ENCODE results near the gene LMF1.

DNA sequence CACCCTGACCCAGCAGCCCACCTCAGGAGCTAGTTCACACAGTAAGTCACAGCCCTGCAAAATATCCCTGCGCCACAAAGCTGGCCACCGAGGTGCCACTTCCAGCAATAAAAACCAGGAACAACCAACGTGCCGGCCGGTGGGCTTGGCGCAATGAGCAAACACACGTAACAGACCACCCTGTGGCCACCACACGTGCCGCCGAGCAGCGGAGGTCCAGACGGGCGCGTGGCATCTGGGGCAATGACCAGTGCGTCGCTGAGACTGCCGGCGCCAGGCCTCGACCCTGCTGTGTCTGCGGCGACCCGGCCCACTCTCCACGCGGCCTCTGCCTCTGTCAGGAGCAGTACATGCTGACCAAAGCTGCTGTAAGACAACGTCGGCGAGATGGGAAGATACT lies 31.5 kb downstream of the LMF1 start:
- TF ChIP-seq, protein P1, sequence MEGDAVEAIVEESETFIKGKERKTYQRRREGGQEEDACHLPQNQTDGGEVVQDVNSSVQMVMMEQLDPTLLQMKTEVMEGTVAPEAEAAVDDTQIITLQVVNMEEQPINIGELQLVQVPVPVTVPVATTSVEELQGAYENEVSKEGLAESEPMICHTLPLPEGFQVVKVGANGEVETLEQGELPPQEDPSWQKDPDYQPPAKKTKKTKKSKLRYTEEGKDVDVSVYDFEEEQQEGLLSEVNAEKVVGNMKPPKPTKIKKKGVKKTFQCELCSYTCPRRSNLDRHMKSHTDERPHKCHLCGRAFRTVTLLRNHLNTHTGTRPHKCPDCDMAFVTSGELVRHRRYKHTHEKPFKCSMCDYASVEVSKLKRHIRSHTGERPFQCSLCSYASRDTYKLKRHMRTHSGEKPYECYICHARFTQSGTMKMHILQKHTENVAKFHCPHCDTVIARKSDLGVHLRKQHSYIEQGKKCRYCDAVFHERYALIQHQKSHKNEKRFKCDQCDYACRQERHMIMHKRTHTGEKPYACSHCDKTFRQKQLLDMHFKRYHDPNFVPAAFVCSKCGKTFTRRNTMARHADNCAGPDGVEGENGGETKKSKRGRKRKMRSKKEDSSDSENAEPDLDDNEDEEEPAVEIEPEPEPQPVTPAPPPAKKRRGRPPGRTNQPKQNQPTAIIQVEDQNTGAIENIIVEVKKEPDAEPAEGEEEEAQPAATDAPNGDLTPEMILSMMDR (IDR thresholded peaks at IDR 0.05; ENCODE audit: low read depth, low read length, poor library complexity, severe bottlenecking), result no peak
- no peak for TF ChIP-seq EZH2phosphoT487 (IDR thresholded peaks at IDR 0.05; ENCODE audit: borderline replicate concordance, low read length)

All from DOHH2 (cell line).